Measurements from ENCODE around the gene RASD2.

DNA sequence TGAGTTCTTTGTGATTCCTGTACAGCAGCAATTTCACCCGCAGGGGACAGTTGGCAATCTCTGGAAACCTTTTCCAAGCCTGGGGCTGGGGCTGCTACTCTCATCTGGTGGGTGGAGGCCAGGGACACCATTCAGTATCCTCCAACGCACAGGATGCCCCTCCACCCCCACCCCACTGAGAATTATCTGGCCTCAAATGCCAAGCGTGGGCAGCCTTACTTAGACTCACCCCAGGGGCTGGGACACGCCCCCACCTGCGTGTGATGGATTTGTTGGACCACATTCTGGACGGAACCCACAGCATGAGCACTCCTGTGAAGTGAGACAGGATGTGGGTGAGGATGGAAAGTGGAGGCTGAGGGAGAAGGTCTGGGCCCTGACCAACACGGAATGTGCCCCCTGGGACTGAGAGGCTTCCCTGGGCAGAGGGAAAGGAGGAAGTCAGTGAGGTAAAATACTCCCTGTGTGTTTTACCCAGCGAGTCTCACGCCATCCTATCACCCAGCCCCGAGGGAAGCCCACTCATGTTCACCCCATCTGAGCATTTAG is 13.7 kb downstream of the RASD2 start:
- TF ChIP-seq, protein P1, sequence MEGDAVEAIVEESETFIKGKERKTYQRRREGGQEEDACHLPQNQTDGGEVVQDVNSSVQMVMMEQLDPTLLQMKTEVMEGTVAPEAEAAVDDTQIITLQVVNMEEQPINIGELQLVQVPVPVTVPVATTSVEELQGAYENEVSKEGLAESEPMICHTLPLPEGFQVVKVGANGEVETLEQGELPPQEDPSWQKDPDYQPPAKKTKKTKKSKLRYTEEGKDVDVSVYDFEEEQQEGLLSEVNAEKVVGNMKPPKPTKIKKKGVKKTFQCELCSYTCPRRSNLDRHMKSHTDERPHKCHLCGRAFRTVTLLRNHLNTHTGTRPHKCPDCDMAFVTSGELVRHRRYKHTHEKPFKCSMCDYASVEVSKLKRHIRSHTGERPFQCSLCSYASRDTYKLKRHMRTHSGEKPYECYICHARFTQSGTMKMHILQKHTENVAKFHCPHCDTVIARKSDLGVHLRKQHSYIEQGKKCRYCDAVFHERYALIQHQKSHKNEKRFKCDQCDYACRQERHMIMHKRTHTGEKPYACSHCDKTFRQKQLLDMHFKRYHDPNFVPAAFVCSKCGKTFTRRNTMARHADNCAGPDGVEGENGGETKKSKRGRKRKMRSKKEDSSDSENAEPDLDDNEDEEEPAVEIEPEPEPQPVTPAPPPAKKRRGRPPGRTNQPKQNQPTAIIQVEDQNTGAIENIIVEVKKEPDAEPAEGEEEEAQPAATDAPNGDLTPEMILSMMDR (IDR thresholded peaks at IDR 0.05): no peak
- no peak for TF ChIP-seq POLR2A (IDR thresholded peaks at IDR 0.05)

Measured in Peyer's patch (tissue), 4 donors.